ENCODE data around the gene PARK7.

DNA sequence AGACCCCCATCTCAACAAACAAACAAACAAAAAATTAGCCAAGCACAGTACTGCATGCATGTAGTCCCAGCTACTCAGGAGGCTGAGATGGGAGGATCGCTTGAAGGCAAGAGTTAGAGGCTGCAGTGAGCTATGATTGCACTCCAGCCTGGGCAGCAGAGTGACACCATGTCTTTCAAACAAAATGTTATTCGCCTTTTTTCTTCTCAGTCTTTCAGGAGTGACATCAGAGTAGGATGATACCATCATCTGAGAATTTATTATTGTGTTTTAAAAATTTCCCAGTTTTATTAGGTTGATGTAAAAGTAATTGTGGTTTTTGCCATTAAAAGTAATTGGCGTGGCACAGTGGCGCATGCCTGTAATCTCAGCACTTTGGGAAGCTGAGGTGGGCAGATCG lies 10.8 kb downstream of the PARK7 start:
- TF ChIP-seq POLR2A (IDR thresholded peaks at IDR 0.05) (no peak), CTCF (IDR thresholded peaks at IDR 0.05) (no peak)

Measured in transverse colon (tissue), 3 donors.